GM19240 (cell line): ENCODE measurements around the gene SEC24A.
"Not testable (repeated sequence)": the region's sequence is repeated elsewhere in the genome, so short reads cannot be mapped to it uniquely, and the experiment has no call there.

Source experiments
- DNase-seq: peaks from one replicate; pipeline ENCODE4 v3.0.0; 2011; ENCODE audit warnings: low spot score; ENCODE audit not compliant: insufficient read length

Gene SEC24A

GRCh38 chr5:134648425-134649162 lies at the start of gene SEC24A:
Gene SEC24A, plus strand, starts transcription at chr5:134648785. Its CDS starts 292 bp downstream, at chr5:134649077.
- DNase-seq = peak; percentile 87

GRCh38 chr5:134599820-134600219 lies 48.8 kb upstream of the SEC24A start:
- not testable (repeated sequence) for DNase-seq

- DNase-seq = no peak
Observed at GRCh38 chr5:134600600-134600999, 48.0 kb upstream of the SEC24A start.

- no peak for DNase-seq
Observed at GRCh38 chr5:134603059-134603458, 45.5 kb upstream of the SEC24A start.

GRCh38 chr5:134604908-134605307 lies 43.7 kb upstream of the SEC24A start:
- DNase-seq = no peak

- no peak for DNase-seq
Observed at GRCh38 chr5:134606726-134607125, 41.9 kb upstream of the SEC24A start.

- no peak for DNase-seq
Observed at GRCh38 chr5:134608555-134608954, 40.0 kb upstream of the SEC24A start.

- no peak for DNase-seq
Observed at GRCh38 chr5:134609232-134609851, 39.2 kb upstream of the SEC24A start.

- no peak for DNase-seq
Observed at GRCh38 chr5:134610725-134611124, 37.9 kb upstream of the SEC24A start.

GRCh38 chr5:134611515-134611914 lies 37.1 kb upstream of the SEC24A start:
- DNase-seq = no peak

GRCh38 chr5:134614450-134615085 lies 34.0 kb upstream of the SEC24A start:
- no peak for DNase-seq

- DNase-seq = no peak
Observed at GRCh38 chr5:134620634-134621033, 28.0 kb upstream of the SEC24A start.

- DNase-seq = no peak
Observed at GRCh38 chr5:134625559-134625958, 23.0 kb upstream of the SEC24A start.

GRCh38 chr5:134626369-134627014 lies 22.1 kb upstream of the SEC24A start:
- no peak for DNase-seq

- DNase-seq = no peak
Observed at GRCh38 chr5:134634227-134634626, 14.4 kb upstream of the SEC24A start.

- DNase-seq = not testable (repeated sequence)
Observed at GRCh38 chr5:134635366-134635765, 13.2 kb upstream of the SEC24A start.

- DNase-seq = no peak
Observed at GRCh38 chr5:134637116-134637721, 11.4 kb upstream of the SEC24A start.

- DNase-seq = no peak
Observed at GRCh38 chr5:134638760-134639201, 9.8 kb upstream of the SEC24A start.

- DNase-seq = no peak
Observed at GRCh38 chr5:134642931-134643530, 5.6 kb upstream of the SEC24A start.

- no peak for DNase-seq
Observed at GRCh38 chr5:134647750-134648424, 698 bp upstream of the SEC24A start.
